HCT116 (cell line): ENCODE measurements around the gene RCOR1. TPM values are rescaled to one million over a fixed set of nuclear protein-coding genes. Genes with fewer than 3 reads are reported as not detected.

Source experiments
- ATAC-seq: fragments of 200-7000 bp; cut with Tn5 transposase; 2 replicates; pipeline ENCODE4 v1.9.1; 2020; ENCODE audit warnings: mild to moderate bottlenecking, moderate library complexity
- BruUV-seq: library from RNA; stranded (reverse); fragments of 400-500 nt; replicated peaks from 2 replicates; lab custom pipeline; 2021; lab: Mats Ljungman, UMichigan
- CTCF ChIA-PET: fragments of 300-600 bp; sonication (Branson Sonifier 250); formaldehyde crosslinking; loops from one replicate; lab custom pipeline; 2021; ENCODE audit warnings: antibody characterized with exemption; lab: Charles Lee
- POLR2A ChIA-PET: fragments of 300-600, 350-600 bp; sonication (Branson Sonifier 250); formaldehyde crosslinking; loops from one replicate; lab custom pipeline; 2021; ENCODE audit warnings: antibody characterized with exemption; lab: Charles Lee
- RAD21 ChIA-PET, 2 experiments: fragments of 300-600 bp; sonication (Branson Sonifier 250); formaldehyde crosslinking; loops; one replicate each; lab custom pipeline; 2023; ENCODE audit warnings: low total read pairs in 2 of 2; ENCODE audit not compliant: uncharacterized antibody in 2 of 2, unreplicated experiment in 2 of 2, low non-redundant PET in 1 of 2; lab: Charles Lee
- DNase-seq: peaks from one replicate; pipeline ENCODE4 v3.0.0-alpha.2; 2010; ENCODE audit warnings: low read depth, low spot score
- H2AFZ ChIP-seq: fragments of 200-600 bp; shearing (Covaris generic), sonication (generic); 2 replicates; pipeline ENCODE4 v1.6.1; 2017; ENCODE audit warnings: low read depth, mixed run types, mixed read lengths, antibody characterized with exemption, low read length; ENCODE audit not compliant: poor library complexity, severe bottlenecking
- H3K27ac ChIP-seq: 2 replicates; pipeline ENCODE4 v1.5.1; 2012; ENCODE audit warnings: low read depth, low read length
- H3K27me3 ChIP-seq: fragments of 200-600 bp; sonication (generic); 2 replicates; pipeline ENCODE4 v1.6.1; 2016; ENCODE audit warnings: mixed run types, low read length, mixed read lengths; ENCODE audit not compliant: insufficient read depth
- H3K36me3 ChIP-seq, 2 experiments: fragments of 200-500 bp in 1 of 2; fragments of 200-600 bp in 1 of 2; sonication (Bioruptor generic) in 1 of 2; sonication (generic) in 1 of 2; 2 replicates each; pipeline versions ENCODE4 v1.5.1 to v1.6.1; 2014 to 2016; ENCODE audit warnings: low read length in 2 of 2, inconsistent platforms in 1 of 2, mixed read lengths in 1 of 2, mixed run types in 1 of 2; ENCODE audit not compliant: insufficient read depth in 2 of 2, control insufficient read depth in 1 of 2
- H3K4me1 ChIP-seq, 2 experiments: fragments of 200-600 bp in 1 of 2; sonication (generic) in 1 of 2; 2 replicates each; pipeline versions ENCODE4 v1.5.1 to v1.6.1; 2012 to 2017; ENCODE audit warnings: low read length in 2 of 2, inconsistent platforms in 1 of 2, mild to moderate bottlenecking in 1 of 2, mixed read lengths in 1 of 2, mixed run types in 1 of 2, moderate library complexity in 1 of 2; ENCODE audit not compliant: insufficient read depth in 2 of 2, control insufficient read depth in 1 of 2
- H3K4me2 ChIP-seq: fragments of 200-600 bp; sonication (generic); 2 replicates; pipeline ENCODE4 v1.6.1; 2017; ENCODE audit warnings: mixed run types, low read length, mixed read lengths
- H3K4me3 ChIP-seq, 2 experiments: fragments of 200-600 bp in 1 of 2; sonication (generic) in 1 of 2; replicated peaks in 1 of 2; 2 replicates each; pipeline ENCODE4 v1.5.1; 2011 to 2016; ENCODE audit warnings: low read length in 2 of 2, control low read depth in 1 of 2, low read depth in 1 of 2, mild to moderate bottlenecking in 1 of 2, mixed read lengths in 1 of 2, mixed run types in 1 of 2
- H3K79me2 ChIP-seq: fragments of 200-600 bp; sonication (generic); 2 replicates; pipeline ENCODE4 v1.6.1; 2017; ENCODE audit warnings: mild to moderate bottlenecking, mixed run types, low read length, moderate library complexity, mixed read lengths; ENCODE audit not compliant: insufficient read depth
- H3K9ac ChIP-seq: fragments of 200-600 bp; sonication (generic); 2 replicates; pipeline ENCODE4 v1.6.1; 2016; ENCODE audit warnings: low read length, mixed read lengths
- H3K9me2 ChIP-seq: fragments of 200-600 bp; sonication (generic), shearing (Covaris generic); 2 replicates; pipeline ENCODE4 v1.6.1; 2017; ENCODE audit warnings: mixed run types, mild to moderate bottlenecking, moderate library complexity; ENCODE audit not compliant: insufficient read depth
- H3K9me3 ChIP-seq, 2 experiments: fragments of 200-500 bp in 1 of 2; fragments of 200-600 bp in 1 of 2; sonication (Bioruptor generic) in 1 of 2; sonication (generic) in 1 of 2; 2 replicates each; pipeline ENCODE4 v1.6.1; 2014 to 2017; ENCODE audit warnings: low read length in 2 of 2, mixed read lengths in 2 of 2, inconsistent platforms in 1 of 2, low read depth in 1 of 2, mild to moderate bottlenecking in 1 of 2, mixed run types in 1 of 2, moderate library complexity in 1 of 2; ENCODE audit not compliant: control insufficient read depth in 1 of 2, insufficient read depth in 1 of 2
- H4K20me1 ChIP-seq: fragments of 200-600 bp; sonication (generic), shearing (Covaris generic); 2 replicates; pipeline ENCODE4 v1.6.1; 2017; ENCODE audit warnings: mixed run types, mild to moderate bottlenecking, moderate library complexity; ENCODE audit not compliant: insufficient read depth
- CBX3 ChIP-seq: IDR thresholded peaks from 2 replicates; pipeline ENCODE4 v1.6.1; 2012; ENCODE audit warnings: low read depth
- CEBPB ChIP-seq: IDR thresholded peaks from 2 replicates; pipeline ENCODE4 v1.6.1; 2012; ENCODE audit warnings: low read depth
- EGR1 ChIP-seq: IDR thresholded peaks from 2 replicates; pipeline ENCODE4 v1.6.1; 2012; ENCODE audit warnings: low read depth
- ELF1 ChIP-seq: IDR thresholded peaks from 2 replicates; pipeline ENCODE4 v1.6.1; 2012; ENCODE audit warnings: low read depth, borderline replicate concordance
- EZH2 ChIP-seq: fragments of 200-600 bp; sonication (generic); IDR thresholded peaks from 2 replicates; pipeline ENCODE4 v1.6.1; 2017; ENCODE audit warnings: antibody characterized with exemption, mixed run types
- EZH2phosphoT487 ChIP-seq: fragments of 200-600 bp; IDR thresholded peaks from 2 replicates; pipeline ENCODE4 v1.6.1; 2018; ENCODE audit warnings: antibody characterized with exemption, borderline replicate concordance
- FOSL1 ChIP-seq: IDR thresholded peaks from 2 replicates; pipeline ENCODE4 v1.6.1; 2012; ENCODE audit warnings: low read depth
- JUND ChIP-seq: IDR thresholded peaks from 2 replicates; pipeline ENCODE4 v1.6.1; 2012
- POLR2A ChIP-seq: IDR thresholded peaks from 2 replicates; pipeline ENCODE4 v1.7.0; 2011; ENCODE audit warnings: borderline replicate concordance; ENCODE audit not compliant: insufficient read depth, insufficient read length; ENCODE audit errors: extremely low read depth
- POLR2AphosphoS5 ChIP-seq: IDR thresholded peaks from 2 replicates; pipeline ENCODE4 v1.6.1; 2011; ENCODE audit warnings: mild to moderate bottlenecking, low read depth, low read length, moderate library complexity
- SIN3A ChIP-seq: IDR thresholded peaks from 2 replicates; pipeline ENCODE4 v1.6.1; 2012; ENCODE audit warnings: low read depth
- SRF ChIP-seq: IDR thresholded peaks from 2 replicates; pipeline ENCODE4 v1.6.1; 2012; ENCODE audit warnings: low read depth
- YY1 ChIP-seq: IDR thresholded peaks from 2 replicates; pipeline ENCODE4 v1.6.1; 2011; ENCODE audit warnings: low read length, low read depth, moderate library complexity, mild to moderate bottlenecking; ENCODE audit not compliant: insufficient replicate concordance; ENCODE audit errors: extremely low read depth
- ZFX ChIP-seq: fragments of 450-650 bp; IDR thresholded peaks from 2 replicates; pipeline ENCODE4 v1.6.1; 2017
- ZNF274 ChIP-seq: fragments of 200-500 bp; sonication (Bioruptor generic); IDR thresholded peaks from 2 replicates; pipeline ENCODE4 v1.6.1; 2014; ENCODE audit warnings: mild to moderate bottlenecking, low read depth, low read length, inconsistent platforms
- intact Hi-C: fragments of 100-400 bp; cut with micrococcal nuclease; formaldehyde crosslinking; loops from 2 replicates; pipeline ENCODE4 v1.10.0; 2022
- total RNA-seq: library from RNA; stranded (reverse); gene quantifications from one replicate; pipeline ENCODE4 v1.2.1, GENCODE V29; 2021; ENCODE audit not compliant: unreplicated experiment
- TF ChIP-seq, protein P1 (sequence below): IDR thresholded peaks from 2 replicates; pipeline ENCODE4 v1.6.1; 2012
- TF ChIP-seq, protein P2 (sequence below): IDR thresholded peaks from 2 replicates; pipeline ENCODE4 v1.6.1; 2012; ENCODE audit warnings: low read depth
- TF ChIP-seq, protein P3 (sequence below), 3 experiments: fragments of 200-600 bp in 1 of 3; sonication (generic) in 1 of 3; IDR thresholded peaks in 2 of 3; conservative IDR thresholded peaks in 1 of 3; 2 replicates each; pipeline ENCODE4 v1.5.1; 2012 to 2017; ENCODE audit warnings: low read depth in 2 of 3, low read length in 2 of 3, antibody characterized with exemption in 1 of 3, borderline replicate concordance in 1 of 3, control low read depth in 1 of 3, mild to moderate bottlenecking in 1 of 3, mixed read lengths in 1 of 3, mixed run types in 1 of 3, moderate library complexity in 1 of 3; ENCODE audit not compliant: insufficient read depth in 1 of 3
- TF ChIP-seq, protein P4 (sequence below): IDR thresholded peaks from 2 replicates; pipeline ENCODE4 v1.6.1; 2011; ENCODE audit warnings: mild to moderate bottlenecking, low read length, moderate library complexity; ENCODE audit not compliant: insufficient replicate concordance; ENCODE audit errors: extremely low read depth

Gene RCOR1
- total RNA-seq, 1 experiment from 2014 or later = 30.7 TPM

DNA sequence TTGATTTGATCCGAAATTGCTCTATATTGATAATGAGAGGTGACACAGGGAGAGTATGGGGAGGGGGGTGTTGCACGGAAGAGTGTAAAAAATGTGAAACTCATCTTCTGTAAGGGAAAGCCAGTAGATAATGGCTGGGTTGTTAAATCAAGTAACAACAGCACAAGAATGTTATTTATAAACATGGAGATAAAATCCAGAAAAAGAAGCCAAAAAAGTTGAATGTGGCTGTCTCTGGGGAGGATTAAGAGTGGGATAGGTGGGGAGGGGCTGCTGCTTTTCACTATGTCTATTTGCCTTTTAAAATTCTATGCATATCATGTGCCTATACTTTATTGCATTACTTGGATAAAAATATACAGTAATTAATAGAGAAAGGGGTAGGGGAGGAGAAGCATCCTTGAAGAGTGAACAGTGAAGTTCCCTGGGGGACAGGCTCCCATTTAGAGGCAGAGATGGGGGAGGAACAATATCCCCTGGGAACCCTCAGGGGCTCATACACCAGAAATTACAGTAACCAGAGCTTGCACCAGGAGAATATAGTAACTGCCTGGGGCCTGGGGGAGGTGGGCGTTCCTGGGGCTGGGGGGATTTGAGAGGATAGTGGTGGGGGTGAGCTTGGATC is 43.7 kb upstream of the RCOR1 start:
- H3K27me3 ChIP-seq = no peaks in the 10 kb centered on the region
- DNase-seq (no peak), ATAC-seq (no peak)
- H3K36me3 ChIP-seq = no peaks in the 10 kb centered on the region
- no TSS peak for BruUV-seq
- RAD21 ChIA-PET = no interaction called here
- no peak overlapping the region for H2AFZ ChIP-seq
- no peak overlapping the region for H3K4me2 ChIP-seq
- intact Hi-C loops = no loop called here
- TF ChIP-seq EGR1 (no peak), ZFX (no peak), JUND (no peak), SIN3A (no peak), ZNF274 (no peak), POLR2A (no peak), ELF1 (no peak), YY1 (no peak), EZH2phosphoT487 (no peak), SRF (no peak), EZH2 (no peak), CEBPB (no peak), FOSL1 (no peak), CBX3 (no peak), POLR2AphosphoS5 (no peak)
- TF ChIP-seq, protein P1, sequence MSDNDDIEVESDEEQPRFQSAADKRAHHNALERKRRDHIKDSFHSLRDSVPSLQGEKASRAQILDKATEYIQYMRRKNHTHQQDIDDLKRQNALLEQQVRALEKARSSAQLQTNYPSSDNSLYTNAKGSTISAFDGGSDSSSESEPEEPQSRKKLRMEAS = no peak
- TF ChIP-seq, protein P2, sequence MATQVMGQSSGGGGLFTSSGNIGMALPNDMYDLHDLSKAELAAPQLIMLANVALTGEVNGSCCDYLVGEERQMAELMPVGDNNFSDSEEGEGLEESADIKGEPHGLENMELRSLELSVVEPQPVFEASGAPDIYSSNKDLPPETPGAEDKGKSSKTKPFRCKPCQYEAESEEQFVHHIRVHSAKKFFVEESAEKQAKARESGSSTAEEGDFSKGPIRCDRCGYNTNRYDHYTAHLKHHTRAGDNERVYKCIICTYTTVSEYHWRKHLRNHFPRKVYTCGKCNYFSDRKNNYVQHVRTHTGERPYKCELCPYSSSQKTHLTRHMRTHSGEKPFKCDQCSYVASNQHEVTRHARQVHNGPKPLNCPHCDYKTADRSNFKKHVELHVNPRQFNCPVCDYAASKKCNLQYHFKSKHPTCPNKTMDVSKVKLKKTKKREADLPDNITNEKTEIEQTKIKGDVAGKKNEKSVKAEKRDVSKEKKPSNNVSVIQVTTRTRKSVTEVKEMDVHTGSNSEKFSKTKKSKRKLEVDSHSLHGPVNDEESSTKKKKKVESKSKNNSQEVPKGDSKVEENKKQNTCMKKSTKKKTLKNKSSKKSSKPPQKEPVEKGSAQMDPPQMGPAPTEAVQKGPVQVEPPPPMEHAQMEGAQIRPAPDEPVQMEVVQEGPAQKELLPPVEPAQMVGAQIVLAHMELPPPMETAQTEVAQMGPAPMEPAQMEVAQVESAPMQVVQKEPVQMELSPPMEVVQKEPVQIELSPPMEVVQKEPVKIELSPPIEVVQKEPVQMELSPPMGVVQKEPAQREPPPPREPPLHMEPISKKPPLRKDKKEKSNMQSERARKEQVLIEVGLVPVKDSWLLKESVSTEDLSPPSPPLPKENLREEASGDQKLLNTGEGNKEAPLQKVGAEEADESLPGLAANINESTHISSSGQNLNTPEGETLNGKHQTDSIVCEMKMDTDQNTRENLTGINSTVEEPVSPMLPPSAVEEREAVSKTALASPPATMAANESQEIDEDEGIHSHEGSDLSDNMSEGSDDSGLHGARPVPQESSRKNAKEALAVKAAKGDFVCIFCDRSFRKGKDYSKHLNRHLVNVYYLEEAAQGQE = no peak
- TF ChIP-seq, protein P3, sequence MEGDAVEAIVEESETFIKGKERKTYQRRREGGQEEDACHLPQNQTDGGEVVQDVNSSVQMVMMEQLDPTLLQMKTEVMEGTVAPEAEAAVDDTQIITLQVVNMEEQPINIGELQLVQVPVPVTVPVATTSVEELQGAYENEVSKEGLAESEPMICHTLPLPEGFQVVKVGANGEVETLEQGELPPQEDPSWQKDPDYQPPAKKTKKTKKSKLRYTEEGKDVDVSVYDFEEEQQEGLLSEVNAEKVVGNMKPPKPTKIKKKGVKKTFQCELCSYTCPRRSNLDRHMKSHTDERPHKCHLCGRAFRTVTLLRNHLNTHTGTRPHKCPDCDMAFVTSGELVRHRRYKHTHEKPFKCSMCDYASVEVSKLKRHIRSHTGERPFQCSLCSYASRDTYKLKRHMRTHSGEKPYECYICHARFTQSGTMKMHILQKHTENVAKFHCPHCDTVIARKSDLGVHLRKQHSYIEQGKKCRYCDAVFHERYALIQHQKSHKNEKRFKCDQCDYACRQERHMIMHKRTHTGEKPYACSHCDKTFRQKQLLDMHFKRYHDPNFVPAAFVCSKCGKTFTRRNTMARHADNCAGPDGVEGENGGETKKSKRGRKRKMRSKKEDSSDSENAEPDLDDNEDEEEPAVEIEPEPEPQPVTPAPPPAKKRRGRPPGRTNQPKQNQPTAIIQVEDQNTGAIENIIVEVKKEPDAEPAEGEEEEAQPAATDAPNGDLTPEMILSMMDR (IDR thresholded peaks at IDR 0.05 in 2 of 3, conservative IDR thresholded peaks at IDR 0.05 in 1 of 3; ENCODE audit: borderline replicate concordance in 1 of 3, insufficient read depth in 1 of 3, low read depth in 2 of 3, low read length in 2 of 3) = no peak
- TF ChIP-seq, protein P4, sequence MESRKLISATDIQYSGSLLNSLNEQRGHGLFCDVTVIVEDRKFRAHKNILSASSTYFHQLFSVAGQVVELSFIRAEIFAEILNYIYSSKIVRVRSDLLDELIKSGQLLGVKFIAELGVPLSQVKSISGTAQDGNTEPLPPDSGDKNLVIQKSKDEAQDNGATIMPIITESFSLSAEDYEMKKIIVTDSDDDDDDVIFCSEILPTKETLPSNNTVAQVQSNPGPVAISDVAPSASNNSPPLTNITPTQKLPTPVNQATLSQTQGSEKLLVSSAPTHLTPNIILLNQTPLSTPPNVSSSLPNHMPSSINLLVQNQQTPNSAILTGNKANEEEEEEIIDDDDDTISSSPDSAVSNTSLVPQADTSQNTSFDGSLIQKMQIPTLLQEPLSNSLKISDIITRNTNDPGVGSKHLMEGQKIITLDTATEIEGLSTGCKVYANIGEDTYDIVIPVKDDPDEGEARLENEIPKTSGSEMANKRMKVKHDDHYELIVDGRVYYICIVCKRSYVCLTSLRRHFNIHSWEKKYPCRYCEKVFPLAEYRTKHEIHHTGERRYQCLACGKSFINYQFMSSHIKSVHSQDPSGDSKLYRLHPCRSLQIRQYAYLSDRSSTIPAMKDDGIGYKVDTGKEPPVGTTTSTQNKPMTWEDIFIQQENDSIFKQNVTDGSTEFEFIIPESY = no peak
- POLR2A ChIA-PET = no interaction called here
- H3K4me3 ChIP-seq = no peak overlapping the region
- H3K4me1 ChIP-seq = peaks cover 14 to 63% of the 10 kb centered on the region in 2 experiments
- H4K20me1 ChIP-seq = no peaks in the 10 kb centered on the region
- H3K9ac ChIP-seq = no peak overlapping the region
- H3K9me2 ChIP-seq = no peaks in the 10 kb centered on the region
- no peak overlapping the region for H3K27ac ChIP-seq
- H3K79me2 ChIP-seq = peaks cover 16% of the 10 kb centered on the region
- H3K9me3 ChIP-seq = no peaks in the 10 kb centered on the region
- CTCF ChIA-PET = interaction anchor here (1.3 kb wide), 1 partner anchor 24 kb away, joined by 5 read pairs; no protein-coding TSS in a partner anchor
